GM23248 (cell line): ENCODE data around the gene ZBTB16. TPM values are rescaled to one million over a fixed set of nuclear protein-coding genes. Genes with fewer than 3 reads are reported as not detected.

Source experiments
- DNase-seq: peaks from one replicate; pipeline ENCODE4 v3.0.0-alpha.2; 2015
- H2AFZ ChIP-seq: fragments of 200-600 bp; sonication (generic); 2 replicates; pipeline ENCODE4 v1.6.1; 2016; ENCODE audit warnings: antibody characterized with exemption
- H3F3A ChIP-seq: fragments of 200-600 bp; sonication (generic); 2 replicates; pipeline ENCODE4 v1.6.1; 2016; ENCODE audit warnings: mild to moderate bottlenecking, antibody characterized with exemption, mixed run types; ENCODE audit not compliant: insufficient read depth
- H3K27ac ChIP-seq: fragments of 200-600 bp; sonication (generic); 2 replicates; pipeline ENCODE4 v1.5.1; 2016; ENCODE audit warnings: mild to moderate bottlenecking
- H3K27me3 ChIP-seq: fragments of 200-600 bp; sonication (generic); replicated peaks from 2 replicates; pipeline ENCODE4 v1.6.1; 2016; ENCODE audit warnings: mild to moderate bottlenecking; ENCODE audit not compliant: insufficient read depth
- H3K36me3 ChIP-seq: fragments of 200-600 bp; sonication (generic); 2 replicates; pipeline ENCODE4 v1.6.1; 2016; ENCODE audit warnings: low read depth, mild to moderate bottlenecking
- H3K4me1 ChIP-seq: fragments of 200-600 bp; sonication (generic); 2 replicates; pipeline ENCODE4 v1.6.1; 2016; ENCODE audit warnings: mild to moderate bottlenecking; ENCODE audit not compliant: insufficient read depth
- H3K4me2 ChIP-seq: fragments of 200-600 bp; sonication (generic); one replicate; pipeline ENCODE4 v1.6.1; 2016; ENCODE audit warnings: mild to moderate bottlenecking; ENCODE audit not compliant: unreplicated experiment
- H3K4me3 ChIP-seq: fragments of 200-600 bp; sonication (generic); 2 replicates; pipeline ENCODE4 v1.5.1; 2016; ENCODE audit warnings: mild to moderate bottlenecking
- H3K79me2 ChIP-seq: fragments of 200-600 bp; sonication (generic); 2 replicates; pipeline ENCODE4 v1.6.1; 2016; ENCODE audit warnings: mild to moderate bottlenecking; ENCODE audit not compliant: insufficient read depth
- H3K9ac ChIP-seq: fragments of 200-600 bp; sonication (generic); 2 replicates; pipeline ENCODE4 v1.6.1; 2016; ENCODE audit warnings: mild to moderate bottlenecking
- H3K9me2 ChIP-seq: fragments of 200-600 bp; sonication (generic); 2 replicates; pipeline ENCODE4 v1.6.1; 2016; ENCODE audit warnings: mixed run types, mild to moderate bottlenecking, moderate library complexity; ENCODE audit not compliant: insufficient read depth
- H3K9me3 ChIP-seq: fragments of 200-600 bp; sonication (generic); one replicate; pipeline ENCODE4 v1.6.1; 2017; ENCODE audit warnings: low read depth
- H4K20me1 ChIP-seq: fragments of 200-600 bp; sonication (generic); 2 replicates; pipeline ENCODE4 v1.6.0; 2016; ENCODE audit not compliant: insufficient read depth
- EZH2 ChIP-seq: fragments of 200-600 bp; sonication (generic); IDR thresholded peaks from 2 replicates; pipeline ENCODE4 v1.6.1; 2018; ENCODE audit warnings: antibody characterized with exemption, mild to moderate bottlenecking; ENCODE audit not compliant: insufficient read depth, poor library complexity, severe bottlenecking
- EZH2phosphoT487 ChIP-seq: fragments of 200-600 bp; sonication (generic); IDR thresholded peaks from 2 replicates; pipeline ENCODE4 v1.6.1; 2018; ENCODE audit warnings: antibody characterized with exemption, moderate library complexity, mild to moderate bottlenecking, low read depth; ENCODE audit not compliant: insufficient read depth
- WGBS, 2 experiments: methylation state at CpG; one replicate each; pipeline ENCODE4 v1.1.6; 2015 to 2017; ENCODE audit warnings: low lambda C conversion rate in 2 of 2, low coverage in 1 of 2; ENCODE audit errors: missing lambda C conversion rate in 2 of 2; 5-methylcytosine and 5-hydroxymethylcytosine counted together
- in situ Hi-C: fragments of 300-500 bp; cut with MboI; formaldehyde crosslinking; loops from 2 replicates; pipeline ENCODE4 v1.15.0; 2020
- polyA plus RNA-seq: library from polyadenylated mRNA; unstranded; fragments of >200 nt; fragmentation: Nextera tagmentation; extraction: Ambion mirVana; gene quantifications from 2 replicates; pipeline ENCODE4 v1.2.1, GENCODE V29; 2016
- total RNA-seq: library from RNA; depleted of rRNA; stranded (reverse); fragments of >200 nt; shearing (Covaris generic); gene quantifications from 2 replicates; pipeline ENCODE4 v1.2.3, GENCODE V29; 2014

Gene ZBTB16
- total and polyA plus RNA-seq, 2 experiments from 2014 or later = not detected

- 2 to 3% methylated on average over 24 to 28 of the region's 33 CpGs for WGBS, 2 experiments
- peak overlapping the region; percentile 79 for H3K4me2 ChIP-seq
- H3K4me3 ChIP-seq = peak overlapping the region; percentile 74
- no peak overlapping the region for H3K27ac ChIP-seq
- in situ Hi-C loops = no loop called here
- no peaks in the 10 kb centered on the region for H3K9me3 ChIP-seq
- no peaks in the 10 kb centered on the region for H3K4me1 ChIP-seq
- H4K20me1 ChIP-seq = no peaks in the 10 kb centered on the region
- TF ChIP-seq EZH2phosphoT487 (no peak), EZH2 (peak; percentile 61)
- no peaks in the 10 kb centered on the region for H3K79me2 ChIP-seq
- no peaks in the 10 kb centered on the region for H3K9me2 ChIP-seq
- no peaks in the 10 kb centered on the region for H3K36me3 ChIP-seq
- no peaks in the 10 kb centered on the region for H3F3A ChIP-seq
- no peak overlapping the region for H3K9ac ChIP-seq
- H3K27me3 ChIP-seq = peaks cover 40% of the 10 kb centered on the region
- DNase-seq = peak; percentile 63
- peak overlapping the region; percentile 50 for H2AFZ ChIP-seq
Observed at GRCh38 chr11:114059984-114060391, 477 bp downstream of the ZBTB16 start.

- no peaks in the 10 kb centered on the region for H4K20me1 ChIP-seq
- H3K4me3 ChIP-seq = peak overlapping the region; percentile 74
- H3K9me3 ChIP-seq = no peaks in the 10 kb centered on the region
- WGBS, 2 experiments = 1 to 3% methylated on average over 68 to 77 of the region's 78 CpGs
- H3K4me2 ChIP-seq = peak overlapping the region; percentile 79
- H3K27ac ChIP-seq = no peak overlapping the region
- H2AFZ ChIP-seq = peak overlapping the region; percentile 81
- peak overlapping the region; percentile 38 for H3K9ac ChIP-seq
- H3F3A ChIP-seq = no peaks in the 10 kb centered on the region
- TF ChIP-seq EZH2 (peak; percentile 1), EZH2phosphoT487 (no peak)
- peaks cover 43% of the 10 kb centered on the region for H3K27me3 ChIP-seq
- H3K36me3 ChIP-seq = no peaks in the 10 kb centered on the region
- DNase-seq = peak; percentile 57
- no peaks in the 10 kb centered on the region for H3K9me2 ChIP-seq
- in situ Hi-C loops = no loop called here
- H3K79me2 ChIP-seq = no peaks in the 10 kb centered on the region
- H3K4me1 ChIP-seq = no peaks in the 10 kb centered on the region
Observed at GRCh38 chr11:114060392-114061047, 1.0 kb downstream of the ZBTB16 start.

DNA sequence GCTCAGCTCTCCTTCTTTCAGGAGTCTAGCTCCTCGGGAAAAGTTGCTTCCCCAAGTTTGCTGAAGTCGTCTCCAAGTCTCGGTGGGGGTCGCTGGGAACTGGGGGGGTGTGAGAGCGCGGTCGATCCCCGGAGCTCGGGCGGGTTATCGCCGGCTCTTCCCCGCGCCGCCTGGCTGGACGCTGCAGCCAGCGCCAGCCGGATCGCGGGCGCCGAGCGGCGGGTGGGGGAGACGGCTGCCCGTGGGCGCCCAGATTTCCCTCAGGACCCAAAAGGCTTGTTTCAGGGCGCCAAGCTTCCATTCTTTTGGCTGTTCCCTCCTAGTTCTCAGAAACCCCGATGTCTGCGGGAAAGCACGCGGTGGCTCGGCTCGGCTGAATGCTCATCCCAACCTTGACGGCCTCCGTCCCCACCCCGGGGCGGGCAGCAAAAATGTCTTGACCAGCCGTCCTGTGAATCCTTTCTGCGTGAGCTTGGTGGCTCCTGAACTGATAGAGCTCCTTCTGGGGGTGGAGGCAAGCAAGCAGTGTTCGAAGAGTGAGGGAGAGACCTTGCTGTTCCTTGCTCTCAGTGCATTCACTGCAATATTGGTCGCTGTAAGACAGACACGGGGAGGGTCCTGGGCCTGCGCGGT lies 1.7 kb downstream of the ZBTB16 start:
- peak overlapping the region; percentile 81 for H2AFZ ChIP-seq
- in situ Hi-C loops = no loop called here
- DNase-seq = peak; percentile 57
- H3K79me2 ChIP-seq = no peaks in the 10 kb centered on the region
- H3K4me3 ChIP-seq = peak overlapping the region; percentile 74
- no peaks in the 10 kb centered on the region for H4K20me1 ChIP-seq
- no peaks in the 10 kb centered on the region for H3K36me3 ChIP-seq
- H3F3A ChIP-seq = no peaks in the 10 kb centered on the region
- H3K4me2 ChIP-seq = peak overlapping the region; percentile 79
- no peaks in the 10 kb centered on the region for H3K9me3 ChIP-seq
- TF ChIP-seq EZH2phosphoT487 = no peak
- peak; percentile 65 for TF ChIP-seq EZH2
- WGBS, 2 experiments = 2% methylated on average over 43 of the region's 45 CpGs
- H3K27me3 ChIP-seq = peaks cover 43% of the 10 kb centered on the region
- no peaks in the 10 kb centered on the region for H3K9me2 ChIP-seq
- H3K4me1 ChIP-seq = no peaks in the 10 kb centered on the region
- no peak overlapping the region for H3K27ac ChIP-seq
- H3K9ac ChIP-seq = peak overlapping the region; percentile 38

GRCh38 chr11:114061681-114062049 lies 2.2 kb downstream of the ZBTB16 start:
- Histone ChIP-seq H3K4me3 (peak overlapping the region; percentile 74; the same call in 1 of the 2 replicates), H3K4me2 (no peak overlapping the region)
- TF ChIP-seq EZH2phosphoT487 = no peak
- TF ChIP-seq EZH2 = no peak

More at GRCh38 chr11:114061681-114062049, 2.2 kb downstream of the ZBTB16 start:
- Histone ChIP-seq H3K27me3 (peaks cover 43% of the 10 kb centered on the region), H4K20me1 (no peaks in the 10 kb centered on the region), H3K4me1 (no peaks in the 10 kb centered on the region), H2AFZ (peak overlapping the region; percentile 81), H3K9ac (no peak overlapping the region), H3K9me2 (no peaks in the 10 kb centered on the region), H3K27ac (no peak overlapping the region), H3F3A (no peaks in the 10 kb centered on the region), H3K79me2 (no peaks in the 10 kb centered on the region), H3K36me3 (no peaks in the 10 kb centered on the region), H3K9me3 (no peaks in the 10 kb centered on the region)
- DNase-seq = no peak
- in situ Hi-C loops = no loop called here
- WGBS, 2 experiments = 26% methylated on average over 7 of the region's 7 CpGs
